EH (cell line): ENCODE results near the gene CLDND1.
A peak's percentile ranks its signal among the peaks of the same experiment; 100 is the strongest.
"Not testable (repeated sequence)": the region's sequence is repeated elsewhere in the genome, so short reads cannot be mapped to it uniquely, and the experiment has no call there.

ENCODE experiments used
- DNase-seq: peaks from one replicate; pipeline ENCODE4 v3.0.0-alpha.2; 2015; ENCODE audit warnings: low read depth

CLDND1 gene

GRCh38 chr3:98522544-98523281 lies at the start of gene CLDND1:
Gene CLDND1, minus strand, starts transcription at chr3:98522902. Its CDS starts 1,478 bp downstream, at chr3:98521424.
- peak; percentile 97 for DNase-seq

GRCh38 chr3:98568402-98568801 lies 45.7 kb upstream of the CLDND1 start:
- DNase-seq = no peak

GRCh38 chr3:98567666-98568270 lies 45.1 kb upstream of the CLDND1 start:
- no peak for DNase-seq

- DNase-seq = peak; percentile 5
Measured at GRCh38 chr3:98565843-98566242, 43.1 kb upstream of the CLDND1 start.

GRCh38 chr3:98565237-98565643 lies 42.5 kb upstream of the CLDND1 start:
- peak; percentile 62 for DNase-seq

- DNase-seq = no peak
Measured at GRCh38 chr3:98564282-98565005, 41.7 kb upstream of the CLDND1 start.

- peak; percentile 61 for DNase-seq
Measured at GRCh38 chr3:98563661-98564281, 41.1 kb upstream of the CLDND1 start.

GRCh38 chr3:98561727-98562521 lies 39.2 kb upstream of the CLDND1 start:
- DNase-seq = peak; percentile 6

GRCh38 chr3:98560911-98561310 lies 38.2 kb upstream of the CLDND1 start:
- DNase-seq = no peak

GRCh38 chr3:98559769-98560168 lies 37.1 kb upstream of the CLDND1 start:
- not testable (repeated sequence) for DNase-seq

- DNase-seq = no peak
Measured at GRCh38 chr3:98558100-98558827, 35.6 kb upstream of the CLDND1 start.

- DNase-seq = no peak
Measured at GRCh38 chr3:98557324-98558010, 34.8 kb upstream of the CLDND1 start.

- no peak for DNase-seq
Measured at GRCh38 chr3:98556164-98557130, 33.7 kb upstream of the CLDND1 start.

GRCh38 chr3:98555025-98555379 lies 32.3 kb upstream of the CLDND1 start:
- no peak for DNase-seq

GRCh38 chr3:98554580-98554979 lies 31.9 kb upstream of the CLDND1 start:
- no peak for DNase-seq

- no peak for DNase-seq
Measured at GRCh38 chr3:98553753-98554152, 31.1 kb upstream of the CLDND1 start.

- no peak for DNase-seq
Measured at GRCh38 chr3:98553021-98553563, 30.4 kb upstream of the CLDND1 start.

GRCh38 chr3:98552232-98553020 lies 29.7 kb upstream of the CLDND1 start:
- no peak for DNase-seq
